Measurements from ENCODE around the gene CDT1.

- TF ChIP-seq, protein P1, sequence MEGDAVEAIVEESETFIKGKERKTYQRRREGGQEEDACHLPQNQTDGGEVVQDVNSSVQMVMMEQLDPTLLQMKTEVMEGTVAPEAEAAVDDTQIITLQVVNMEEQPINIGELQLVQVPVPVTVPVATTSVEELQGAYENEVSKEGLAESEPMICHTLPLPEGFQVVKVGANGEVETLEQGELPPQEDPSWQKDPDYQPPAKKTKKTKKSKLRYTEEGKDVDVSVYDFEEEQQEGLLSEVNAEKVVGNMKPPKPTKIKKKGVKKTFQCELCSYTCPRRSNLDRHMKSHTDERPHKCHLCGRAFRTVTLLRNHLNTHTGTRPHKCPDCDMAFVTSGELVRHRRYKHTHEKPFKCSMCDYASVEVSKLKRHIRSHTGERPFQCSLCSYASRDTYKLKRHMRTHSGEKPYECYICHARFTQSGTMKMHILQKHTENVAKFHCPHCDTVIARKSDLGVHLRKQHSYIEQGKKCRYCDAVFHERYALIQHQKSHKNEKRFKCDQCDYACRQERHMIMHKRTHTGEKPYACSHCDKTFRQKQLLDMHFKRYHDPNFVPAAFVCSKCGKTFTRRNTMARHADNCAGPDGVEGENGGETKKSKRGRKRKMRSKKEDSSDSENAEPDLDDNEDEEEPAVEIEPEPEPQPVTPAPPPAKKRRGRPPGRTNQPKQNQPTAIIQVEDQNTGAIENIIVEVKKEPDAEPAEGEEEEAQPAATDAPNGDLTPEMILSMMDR (IDR thresholded peaks at IDR 0.05): no peak
- TF ChIP-seq ZNF263 (CRISPR knock-in tag; IDR thresholded peaks at IDR 0.05; ENCODE audit: low read depth) (no peak), NR1H2 (CRISPR knock-in tag; IDR thresholded peaks at IDR 0.05) (no peak), ELF4 (CRISPR knock-in tag; IDR thresholded peaks at IDR 0.05; ENCODE audit: low read depth) (no peak), PRRX2 (CRISPR knock-in tag; IDR thresholded peaks at IDR 0.05) (no peak)
- TF ChIP-seq, protein P2, sequence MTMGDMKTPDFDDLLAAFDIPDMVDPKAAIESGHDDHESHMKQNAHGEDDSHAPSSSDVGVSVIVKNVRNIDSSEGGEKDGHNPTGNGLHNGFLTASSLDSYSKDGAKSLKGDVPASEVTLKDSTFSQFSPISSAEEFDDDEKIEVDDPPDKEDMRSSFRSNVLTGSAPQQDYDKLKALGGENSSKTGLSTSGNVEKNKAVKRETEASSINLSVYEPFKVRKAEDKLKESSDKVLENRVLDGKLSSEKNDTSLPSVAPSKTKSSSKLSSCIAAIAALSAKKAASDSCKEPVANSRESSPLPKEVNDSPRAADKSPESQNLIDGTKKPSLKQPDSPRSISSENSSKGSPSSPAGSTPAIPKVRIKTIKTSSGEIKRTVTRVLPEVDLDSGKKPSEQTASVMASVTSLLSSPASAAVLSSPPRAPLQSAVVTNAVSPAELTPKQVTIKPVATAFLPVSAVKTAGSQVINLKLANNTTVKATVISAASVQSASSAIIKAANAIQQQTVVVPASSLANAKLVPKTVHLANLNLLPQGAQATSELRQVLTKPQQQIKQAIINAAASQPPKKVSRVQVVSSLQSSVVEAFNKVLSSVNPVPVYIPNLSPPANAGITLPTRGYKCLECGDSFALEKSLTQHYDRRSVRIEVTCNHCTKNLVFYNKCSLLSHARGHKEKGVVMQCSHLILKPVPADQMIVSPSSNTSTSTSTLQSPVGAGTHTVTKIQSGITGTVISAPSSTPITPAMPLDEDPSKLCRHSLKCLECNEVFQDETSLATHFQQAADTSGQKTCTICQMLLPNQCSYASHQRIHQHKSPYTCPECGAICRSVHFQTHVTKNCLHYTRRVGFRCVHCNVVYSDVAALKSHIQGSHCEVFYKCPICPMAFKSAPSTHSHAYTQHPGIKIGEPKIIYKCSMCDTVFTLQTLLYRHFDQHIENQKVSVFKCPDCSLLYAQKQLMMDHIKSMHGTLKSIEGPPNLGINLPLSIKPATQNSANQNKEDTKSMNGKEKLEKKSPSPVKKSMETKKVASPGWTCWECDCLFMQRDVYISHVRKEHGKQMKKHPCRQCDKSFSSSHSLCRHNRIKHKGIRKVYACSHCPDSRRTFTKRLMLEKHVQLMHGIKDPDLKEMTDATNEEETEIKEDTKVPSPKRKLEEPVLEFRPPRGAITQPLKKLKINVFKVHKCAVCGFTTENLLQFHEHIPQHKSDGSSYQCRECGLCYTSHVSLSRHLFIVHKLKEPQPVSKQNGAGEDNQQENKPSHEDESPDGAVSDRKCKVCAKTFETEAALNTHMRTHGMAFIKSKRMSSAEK (CRISPR knock-in tag; IDR thresholded peaks at IDR 0.05; ENCODE audit: borderline replicate concordance): no peak
- TF ChIP-seq, protein P3, sequence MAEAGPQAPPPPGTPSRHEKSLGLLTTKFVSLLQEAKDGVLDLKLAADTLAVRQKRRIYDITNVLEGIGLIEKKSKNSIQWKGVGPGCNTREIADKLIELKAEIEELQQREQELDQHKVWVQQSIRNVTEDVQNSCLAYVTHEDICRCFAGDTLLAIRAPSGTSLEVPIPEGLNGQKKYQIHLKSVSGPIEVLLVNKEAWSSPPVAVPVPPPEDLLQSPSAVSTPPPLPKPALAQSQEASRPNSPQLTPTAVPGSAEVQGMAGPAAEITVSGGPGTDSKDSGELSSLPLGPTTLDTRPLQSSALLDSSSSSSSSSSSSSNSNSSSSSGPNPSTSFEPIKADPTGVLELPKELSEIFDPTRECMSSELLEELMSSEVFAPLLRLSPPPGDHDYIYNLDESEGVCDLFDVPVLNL (CRISPR knock-in tag; IDR thresholded peaks at IDR 0.05; ENCODE audit: borderline replicate concordance, low read depth): no peak
These were observed 6.8 kb downstream of the CDT1 start for GRCh38 chr16:88810166-88810911.

Data from WTC11 (cell line).